ENCODE data around the gene POLDIP3.

Gene POLDIP3

DNA sequence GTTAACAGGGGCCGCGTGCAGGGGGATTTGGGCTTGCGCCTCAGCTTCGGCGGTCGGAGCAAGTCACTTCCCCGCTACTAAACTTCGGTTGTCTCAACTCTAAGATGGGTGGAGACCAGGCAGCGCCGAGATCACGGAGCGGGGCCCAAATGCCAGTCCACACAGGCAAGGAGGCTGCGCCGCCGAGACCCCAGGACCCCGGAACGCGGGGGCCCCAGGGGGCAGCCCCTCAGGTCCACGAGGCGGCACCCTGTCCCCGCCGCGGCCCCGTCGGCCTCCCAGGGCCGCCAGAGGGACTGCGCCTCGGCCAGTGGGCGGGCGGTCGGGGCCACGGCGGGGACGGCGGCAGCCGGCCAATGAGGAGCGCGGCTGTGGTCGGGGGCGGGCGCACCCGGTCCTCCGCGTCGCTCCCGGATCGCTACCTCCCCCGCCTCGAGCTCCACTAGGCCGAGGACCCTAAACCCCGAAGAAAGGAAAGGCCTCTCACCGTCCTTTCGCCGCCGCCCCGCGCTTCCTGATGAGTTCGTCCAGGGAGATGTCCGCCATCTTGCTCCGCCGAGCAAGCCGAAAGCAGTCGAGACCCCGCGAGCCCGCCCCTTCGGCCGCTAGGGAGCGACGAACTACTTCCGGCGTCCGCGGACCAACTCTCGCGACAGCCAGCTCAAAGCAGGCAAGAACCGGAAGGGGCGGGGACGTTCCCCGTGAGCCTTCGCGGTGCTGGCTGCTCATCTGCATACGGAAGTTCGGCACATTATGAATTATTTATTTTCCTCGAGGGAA lies at the start of gene POLDIP3:
TSS of gene POLDIP3 (minus strand) at position 572 of the 780 bp plus-strand sequence. CDS start at position 546, 26 bp downstream.
- Histone ChIP-seq H3K4me1 (ENCODE audit: insufficient read depth, low read length, poor library complexity, severe bottlenecking) (peaks cover 37% of the 10 kb centered on the region), H3K4me3 (ENCODE audit: low read length, poor library complexity, severe bottlenecking) (peak within 1 kb of the TSS; percentile 98), H4K20me1 (ENCODE audit: insufficient read depth, low read length, poor library complexity, severe bottlenecking) (peaks cover 33% of the 10 kb centered on the region), H3K27me3 (ENCODE audit: insufficient read depth, low read length, poor library complexity, severe bottlenecking) (no peaks in the 10 kb centered on the region), H3K9me2 (replicated peaks; ENCODE audit: low read depth, low read length) (no peaks in the 10 kb centered on the region), H2AFZ (ENCODE audit: low read length) (peak within 1 kb of the TSS; percentile 80), H3K79me2 (ENCODE audit: insufficient read depth, low read length) (peaks cover 49% of the 10 kb centered on the region), H3F3A (ENCODE audit: low read depth) (peaks cover 7% of the 10 kb centered on the region), H3K9me3 (ENCODE audit: insufficient read depth, low read depth, low read length) (no peaks in the 10 kb centered on the region), H3K9ac (ENCODE audit: low read depth, low read length, poor library complexity, severe bottlenecking) (peak within 1 kb of the TSS; percentile 98), H3K36me3 (ENCODE audit: insufficient read depth, low read length) (peaks cover 3% of the 10 kb centered on the region; the same call in 1 of the 2 replicates), H3K4me2 (ENCODE audit: low read depth, low read length, poor library complexity, severe bottlenecking) (peak within 1 kb of the TSS; percentile 80)
- TF ChIP-seq, protein P1, sequence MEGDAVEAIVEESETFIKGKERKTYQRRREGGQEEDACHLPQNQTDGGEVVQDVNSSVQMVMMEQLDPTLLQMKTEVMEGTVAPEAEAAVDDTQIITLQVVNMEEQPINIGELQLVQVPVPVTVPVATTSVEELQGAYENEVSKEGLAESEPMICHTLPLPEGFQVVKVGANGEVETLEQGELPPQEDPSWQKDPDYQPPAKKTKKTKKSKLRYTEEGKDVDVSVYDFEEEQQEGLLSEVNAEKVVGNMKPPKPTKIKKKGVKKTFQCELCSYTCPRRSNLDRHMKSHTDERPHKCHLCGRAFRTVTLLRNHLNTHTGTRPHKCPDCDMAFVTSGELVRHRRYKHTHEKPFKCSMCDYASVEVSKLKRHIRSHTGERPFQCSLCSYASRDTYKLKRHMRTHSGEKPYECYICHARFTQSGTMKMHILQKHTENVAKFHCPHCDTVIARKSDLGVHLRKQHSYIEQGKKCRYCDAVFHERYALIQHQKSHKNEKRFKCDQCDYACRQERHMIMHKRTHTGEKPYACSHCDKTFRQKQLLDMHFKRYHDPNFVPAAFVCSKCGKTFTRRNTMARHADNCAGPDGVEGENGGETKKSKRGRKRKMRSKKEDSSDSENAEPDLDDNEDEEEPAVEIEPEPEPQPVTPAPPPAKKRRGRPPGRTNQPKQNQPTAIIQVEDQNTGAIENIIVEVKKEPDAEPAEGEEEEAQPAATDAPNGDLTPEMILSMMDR (conservative IDR thresholded peaks at IDR 0.05; ENCODE audit: low read length) = peak; percentile 14; the same call in 1 of the 2 replicates
- no peak for TF ChIP-seq EZH2phosphoT487 (IDR thresholded peaks at IDR 0.05; ENCODE audit: borderline replicate concordance)

DNA sequence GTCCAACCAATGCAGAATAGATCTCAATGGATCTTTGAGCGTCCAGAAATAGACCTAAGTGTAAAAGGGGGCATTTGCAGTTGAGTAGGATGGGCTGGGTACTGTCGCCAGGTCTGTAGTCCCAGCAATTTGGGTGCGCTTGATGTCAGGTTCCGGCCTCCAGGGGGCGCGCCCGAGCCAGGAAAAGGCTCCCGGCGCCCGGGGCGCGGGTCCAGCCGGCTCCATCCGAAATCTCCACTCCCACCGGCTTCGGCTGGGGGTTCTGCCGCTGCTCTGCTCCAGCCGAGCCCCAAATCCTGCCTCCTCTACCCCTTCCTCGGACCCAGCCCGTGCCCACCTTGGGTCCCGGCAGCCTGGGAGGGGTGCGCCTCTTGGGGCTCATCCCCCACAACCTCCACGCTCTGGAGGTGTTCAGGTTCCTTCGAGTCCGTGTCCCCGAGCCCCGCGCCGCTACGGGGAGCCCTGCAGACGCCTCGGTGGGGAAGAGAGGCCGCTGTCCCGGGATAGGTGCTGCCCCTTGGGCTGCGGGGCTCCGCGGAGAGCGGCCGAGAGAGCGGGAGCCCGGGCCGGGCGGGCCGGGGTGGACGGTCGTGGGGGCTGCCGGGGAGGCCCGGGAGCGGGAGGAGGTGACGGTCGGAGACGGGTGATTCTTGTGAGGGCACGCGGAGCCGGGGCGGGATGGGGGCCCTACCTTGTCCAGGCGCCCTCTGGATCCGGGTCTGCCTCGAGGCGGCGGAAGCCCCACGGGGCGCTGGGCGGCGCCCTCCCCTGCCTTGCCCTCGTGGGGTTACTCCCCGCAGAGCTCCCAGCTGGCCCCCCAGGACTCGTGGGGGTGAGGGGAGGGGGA lies 47.5 kb upstream of the POLDIP3 start:
- Histone ChIP-seq H3F3A (ENCODE audit: low read depth) (no peaks in the 10 kb centered on the region), H3K4me1 (ENCODE audit: insufficient read depth, low read length, poor library complexity, severe bottlenecking) (no peaks in the 10 kb centered on the region), H3K27me3 (ENCODE audit: insufficient read depth, low read length, poor library complexity, severe bottlenecking) (no peaks in the 10 kb centered on the region), H3K9me3 (ENCODE audit: insufficient read depth, low read depth, low read length) (no peaks in the 10 kb centered on the region), H3K9ac (ENCODE audit: low read depth, low read length, poor library complexity, severe bottlenecking) (no peak overlapping the region), H3K79me2 (ENCODE audit: insufficient read depth, low read length) (no peaks in the 10 kb centered on the region), H3K4me3 (ENCODE audit: low read length, poor library complexity, severe bottlenecking) (peak overlapping the region; percentile 67), H2AFZ (ENCODE audit: low read length) (peak overlapping the region; percentile 95), H4K20me1 (ENCODE audit: insufficient read depth, low read length, poor library complexity, severe bottlenecking) (no peaks in the 10 kb centered on the region), H3K9me2 (replicated peaks; ENCODE audit: low read depth, low read length) (no peaks in the 10 kb centered on the region), H3K4me2 (ENCODE audit: low read depth, low read length, poor library complexity, severe bottlenecking) (peak overlapping the region; percentile 63), H3K36me3 (ENCODE audit: insufficient read depth, low read length) (no peaks in the 10 kb centered on the region)
- TF ChIP-seq, protein P1 (conservative IDR thresholded peaks at IDR 0.05; ENCODE audit: low read length) = peak; percentile 74
- TF ChIP-seq EZH2phosphoT487 (IDR thresholded peaks at IDR 0.05; ENCODE audit: borderline replicate concordance) = no peak

DNA sequence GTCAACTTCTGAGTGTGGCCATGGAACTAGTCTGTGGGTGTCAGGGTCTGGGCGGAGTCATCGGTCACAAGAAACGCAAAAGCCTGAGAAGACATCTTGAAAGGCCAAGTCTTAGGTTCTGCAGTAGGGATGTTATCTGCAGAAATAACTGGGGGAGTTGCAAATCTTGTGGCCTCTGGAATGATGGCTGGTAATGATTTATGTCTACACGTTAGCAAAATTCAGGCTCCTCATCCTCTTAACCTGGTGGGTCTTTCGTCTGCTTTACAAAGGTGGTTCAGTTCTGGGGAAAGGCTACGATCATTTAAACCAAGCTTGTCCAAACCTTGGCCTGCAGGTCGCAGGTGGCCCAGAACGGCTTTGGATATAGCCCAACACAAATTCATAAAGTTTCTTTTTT lies 41.9 kb upstream of the POLDIP3 start:
- Histone ChIP-seq H3K4me2 (ENCODE audit: low read depth, low read length, poor library complexity, severe bottlenecking) (no peak overlapping the region), H2AFZ (ENCODE audit: low read length) (no peak overlapping the region), H3F3A (ENCODE audit: low read depth) (no peaks in the 10 kb centered on the region), H3K79me2 (ENCODE audit: insufficient read depth, low read length) (no peaks in the 10 kb centered on the region), H3K4me1 (ENCODE audit: insufficient read depth, low read length, poor library complexity, severe bottlenecking) (no peaks in the 10 kb centered on the region), H3K27me3 (ENCODE audit: insufficient read depth, low read length, poor library complexity, severe bottlenecking) (no peaks in the 10 kb centered on the region), H3K9me3 (ENCODE audit: insufficient read depth, low read depth, low read length) (no peaks in the 10 kb centered on the region), H3K9ac (ENCODE audit: low read depth, low read length, poor library complexity, severe bottlenecking) (no peak overlapping the region), H4K20me1 (ENCODE audit: insufficient read depth, low read length, poor library complexity, severe bottlenecking) (no peaks in the 10 kb centered on the region), H3K9me2 (replicated peaks; ENCODE audit: low read depth, low read length) (no peaks in the 10 kb centered on the region), H3K36me3 (ENCODE audit: insufficient read depth, low read length) (no peaks in the 10 kb centered on the region), H3K4me3 (ENCODE audit: low read length, poor library complexity, severe bottlenecking) (no peak overlapping the region)
- TF ChIP-seq, protein P1 (conservative IDR thresholded peaks at IDR 0.05; ENCODE audit: low read length) = no peak
- no peak for TF ChIP-seq EZH2phosphoT487 (IDR thresholded peaks at IDR 0.05; ENCODE audit: borderline replicate concordance)

Measured in Loucy (cell line).